NOMO-1 treated with DMSO at 0.1 percent for 48 hours (cell line): ENCODE measurements around the gene LDLRAD3.

ENCODE experiments used
- DNase-seq: peaks from one replicate; lab custom pipeline; 2025; ENCODE audit not compliant: unreplicated experiment; lab: John Stamatoyannopoulos, UW

The LDLRAD3 gene

GRCh38 chr11:35954205-35954604 is 10.3 kb downstream of the LDLRAD3 start:
- DNase-seq: no peak

GRCh38 chr11:35955636-35956035 is 11.8 kb downstream of the LDLRAD3 start:
- no peak for DNase-seq

GRCh38 chr11:35962369-35963138 is 18.7 kb downstream of the LDLRAD3 start:
- DNase-seq: no peak

GRCh38 chr11:35963911-35964310 is 20.0 kb downstream of the LDLRAD3 start:
- DNase-seq: no peak

GRCh38 chr11:35964841-35965240 is 21.0 kb downstream of the LDLRAD3 start:
- no peak for DNase-seq

GRCh38 chr11:35967042-35967441 is 23.2 kb downstream of the LDLRAD3 start:
- DNase-seq: no peak

GRCh38 chr11:35968386-35969088 is 24.7 kb downstream of the LDLRAD3 start:
- no peak for DNase-seq

- no peak for DNase-seq
Measured at GRCh38 chr11:35969089-35970042, 25.5 kb downstream of the LDLRAD3 start.

- DNase-seq: no peak
Measured at GRCh38 chr11:35970445-35970844, 26.6 kb downstream of the LDLRAD3 start.

GRCh38 chr11:35971841-35972422 is 28.1 kb downstream of the LDLRAD3 start:
- DNase-seq: no peak

- no peak for DNase-seq
Measured at GRCh38 chr11:35974882-35975589, 31.2 kb downstream of the LDLRAD3 start.

- DNase-seq: no peak
Measured at GRCh38 chr11:35976434-35976833, 32.6 kb downstream of the LDLRAD3 start.

- DNase-seq: no peak
Measured at GRCh38 chr11:35978183-35978582, 34.3 kb downstream of the LDLRAD3 start.

- DNase-seq: no peak
Measured at GRCh38 chr11:35978891-35979290, 35.0 kb downstream of the LDLRAD3 start.

- DNase-seq: no peak
Measured at GRCh38 chr11:35980686-35981390, 37.0 kb downstream of the LDLRAD3 start.

- DNase-seq: no peak
Measured at GRCh38 chr11:35981581-35981980, 37.7 kb downstream of the LDLRAD3 start.

GRCh38 chr11:35982061-35982460 is 38.2 kb downstream of the LDLRAD3 start:
- no peak for DNase-seq

GRCh38 chr11:35983981-35984380 is 40.1 kb downstream of the LDLRAD3 start:
- DNase-seq: no peak

- no peak for DNase-seq
Measured at GRCh38 chr11:35986947-35987346, 43.1 kb downstream of the LDLRAD3 start.

- DNase-seq: no peak
Measured at GRCh38 chr11:35990170-35990569, 46.3 kb downstream of the LDLRAD3 start.
